GM13976 (cell line): ENCODE data around the gene CTSO.
"Not testable (repeated sequence)": the region's sequence is repeated elsewhere in the genome, so short reads cannot be mapped to it uniquely, and the experiment has no call there.

Experiments used
- DNase-seq: peaks from one replicate; pipeline ENCODE4 v3.0.0; 2012; ENCODE audit warnings: low spot score
- CTCF ChIP-seq: IDR thresholded peaks from 2 replicates; pipeline ENCODE4 v1.5.1; 2012; ENCODE audit warnings: borderline replicate concordance, mild to moderate bottlenecking; ENCODE audit not compliant: insufficient read depth; ENCODE audit errors: extremely low read depth, missing control alignments, control extremely low read depth
- in situ Hi-C: fragments of 300-500 bp; cut with MboI; formaldehyde crosslinking; loops from one replicate; pipeline ENCODE4 v1.12.0; 2022; ENCODE audit warnings: low sequenced_read_pairs, mixed read lengths, inconsistent platforms; ENCODE audit not compliant: unreplicated experiment

CTSO gene

GRCh38 chr4:155900381-155900780 is 53.3 kb downstream of the CTSO start:
- in situ Hi-C loops = no loop called here
- no peak for TF ChIP-seq CTCF
- no peak for DNase-seq

DNA sequence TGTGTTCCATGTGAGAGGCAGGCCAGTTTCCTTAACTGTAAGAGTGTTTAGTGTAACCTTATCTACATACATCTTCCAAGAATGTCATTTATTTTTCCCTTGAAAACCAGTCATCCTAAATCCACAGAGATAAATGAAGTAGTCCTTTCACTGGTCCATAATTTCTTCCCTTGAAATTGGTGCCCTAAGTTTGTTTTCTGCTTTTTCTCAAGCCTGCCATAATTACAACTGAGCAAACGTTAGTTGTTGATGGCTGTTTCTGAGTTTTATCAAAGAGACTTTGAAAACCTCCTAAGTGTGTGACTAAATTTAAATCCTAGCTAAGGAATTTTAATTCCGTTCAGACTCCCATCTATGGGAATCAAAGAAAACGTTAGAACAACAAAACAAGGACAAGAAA is 53.8 kb downstream of the CTSO start:
- no peak for TF ChIP-seq CTCF
- in situ Hi-C loops = no loop called here
- DNase-seq = no peak

DNA sequence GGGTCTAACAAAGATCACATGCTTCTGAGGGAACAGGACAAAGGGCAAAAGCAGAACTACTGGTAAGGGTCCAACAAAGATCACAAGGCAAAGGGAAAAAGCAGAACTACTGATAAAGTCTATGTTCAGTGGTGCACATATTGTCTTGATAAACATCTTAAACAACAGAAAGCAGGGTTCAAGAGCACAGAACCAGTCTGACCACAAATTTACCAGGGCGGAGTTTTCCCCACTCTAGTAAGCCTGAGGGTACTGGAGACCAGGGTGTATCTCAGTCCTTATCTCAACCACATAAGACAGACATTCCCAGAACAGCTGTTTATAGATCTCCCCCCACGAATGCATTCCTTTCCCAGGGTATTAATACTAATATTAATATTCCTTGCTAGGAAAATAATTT is 55.3 kb downstream of the CTSO start:
- DNase-seq, in situ Hi-C loops: not testable (repeated sequence)

GRCh38 chr4:155891058-155891457 is 62.6 kb downstream of the CTSO start:
- no peak for DNase-seq
- no peak for TF ChIP-seq CTCF
- in situ Hi-C loops = no loop called here

DNA sequence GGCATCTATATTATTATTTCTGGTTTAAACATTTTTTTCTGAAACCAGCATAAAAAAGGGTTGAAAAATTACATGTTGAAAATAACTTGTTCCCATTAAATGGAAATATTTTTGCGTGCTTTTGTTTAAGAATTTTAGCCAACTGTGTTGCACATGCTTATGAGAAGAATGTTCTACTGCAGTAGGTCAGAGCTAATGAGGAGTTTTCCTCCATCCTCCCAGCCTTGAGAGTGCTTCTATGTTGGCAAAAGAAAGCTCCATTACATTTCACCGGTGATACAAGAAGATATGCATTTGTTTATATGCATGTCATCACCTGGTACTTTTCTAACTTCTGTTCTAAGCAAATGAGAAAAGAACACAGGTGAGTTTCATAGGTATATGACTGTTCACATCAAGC is 63.7 kb downstream of the CTSO start:
- in situ Hi-C loops = no loop called here
- no peak for DNase-seq
- no peak for TF ChIP-seq CTCF

DNA sequence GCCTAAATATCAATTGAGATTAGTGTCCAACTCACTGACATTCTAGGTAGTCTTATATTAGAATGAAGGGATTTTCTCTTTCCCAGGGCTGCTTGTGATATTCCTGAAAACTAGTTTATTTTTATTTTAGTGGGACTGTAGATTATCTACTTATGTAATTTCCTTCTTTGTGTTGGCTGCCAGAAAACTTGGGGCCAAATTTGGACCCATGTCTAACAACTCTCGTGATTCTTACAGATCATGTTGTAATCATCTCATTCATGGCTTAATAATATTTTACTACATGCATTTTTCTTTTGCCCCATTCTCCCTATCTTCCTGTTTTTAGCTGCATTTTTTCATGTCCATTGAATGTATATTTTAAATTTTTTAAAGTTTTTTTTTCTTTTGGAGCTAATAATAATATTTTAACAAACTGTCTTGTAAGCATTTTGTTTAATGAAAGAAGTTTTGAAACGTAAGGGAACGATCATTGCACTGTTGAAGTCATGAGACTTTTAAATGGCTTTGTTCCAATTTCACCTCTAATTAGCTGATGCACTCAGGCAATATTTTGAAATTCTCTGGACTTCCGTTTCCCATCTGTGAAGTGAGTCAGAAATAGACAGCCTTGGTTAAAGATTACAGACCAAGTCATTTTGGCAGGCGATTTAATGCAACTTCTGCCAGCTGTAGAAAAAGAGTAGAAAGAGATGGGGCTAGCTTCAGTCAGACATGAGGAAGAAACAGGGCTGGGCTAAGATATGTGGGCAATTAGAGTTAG is 64.5 kb downstream of the CTSO start:
- no peak for DNase-seq
- in situ Hi-C loops = no loop called here
- TF ChIP-seq CTCF = no peak

- TF ChIP-seq CTCF = no peak
- in situ Hi-C loops = no loop called here
- no peak for DNase-seq
Measured at GRCh38 chr4:155887847-155888570, 65.7 kb downstream of the CTSO start.
